GM19240 (cell line): ENCODE results near the gene NXN.
"Not testable (repeated sequence)": the region's sequence is repeated elsewhere in the genome, so short reads cannot be mapped to it uniquely, and the experiment has no call there.

Experiments used
- DNase-seq: peaks from one replicate; pipeline ENCODE4 v3.0.0; 2011; ENCODE audit warnings: low spot score; ENCODE audit not compliant: insufficient read length

NXN gene

DNA sequence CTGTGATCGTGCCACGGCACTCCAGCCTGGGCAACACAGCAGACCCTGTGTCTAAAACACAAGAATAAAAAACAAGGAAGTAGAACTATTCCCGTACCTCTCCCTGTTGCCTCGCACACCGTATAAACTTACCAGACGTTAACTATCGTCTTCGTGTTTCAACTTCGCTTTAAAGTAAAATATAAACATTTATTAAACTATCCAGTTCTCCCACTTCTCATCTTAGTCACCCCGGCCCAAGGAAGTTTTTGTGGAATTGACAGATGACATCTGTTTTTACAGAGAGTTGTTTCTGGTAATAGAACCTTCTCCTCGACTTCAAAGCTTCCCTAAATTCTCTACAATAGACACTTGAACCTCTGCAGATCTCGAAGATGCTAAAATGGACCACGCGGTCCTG, 83.1 kb downstream of the NXN start:
- no peak for DNase-seq

DNA sequence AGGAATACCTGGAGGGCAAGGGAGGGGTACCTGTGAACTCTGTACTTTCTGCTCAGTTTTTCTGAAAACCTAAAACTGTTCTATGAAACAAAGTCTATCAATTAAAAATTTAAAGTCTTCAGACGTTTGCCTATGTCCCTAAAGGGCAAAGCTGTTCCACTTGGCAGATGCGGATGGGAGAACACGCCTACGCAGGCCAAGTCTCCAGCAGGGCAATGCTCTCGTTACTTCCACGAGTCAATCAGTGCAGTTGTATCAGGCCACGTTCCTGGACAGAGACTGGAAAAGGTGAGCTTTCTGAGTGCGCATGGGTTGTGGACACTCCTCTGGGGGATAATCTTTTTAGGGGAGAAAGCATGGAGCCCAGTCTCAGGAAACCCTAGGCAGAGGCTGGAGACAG, 86.6 kb downstream of the NXN start:
- DNase-seq = no peak

DNA sequence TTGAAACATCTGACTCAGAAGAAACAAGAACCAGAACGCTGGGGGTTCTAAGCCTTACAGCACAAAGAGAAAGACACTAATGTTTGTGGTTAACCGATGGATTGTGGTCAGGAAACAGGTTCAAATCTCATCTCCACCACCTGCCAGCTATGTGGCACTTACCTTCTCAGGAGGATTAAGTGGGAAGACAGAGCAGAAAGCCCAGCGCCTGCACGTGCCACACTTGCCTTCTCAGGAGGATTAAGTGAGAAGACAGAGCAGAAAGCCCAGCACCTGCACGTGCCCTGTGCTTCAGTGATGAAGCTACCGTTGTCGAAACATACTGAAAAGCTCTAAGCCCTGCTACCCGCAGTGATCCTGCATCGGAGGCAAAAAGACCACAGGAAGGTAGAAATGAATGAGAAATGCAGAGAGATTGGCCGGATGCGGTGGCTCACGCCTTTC, 90.6 kb downstream of the NXN start:
- DNase-seq = no peak

DNA sequence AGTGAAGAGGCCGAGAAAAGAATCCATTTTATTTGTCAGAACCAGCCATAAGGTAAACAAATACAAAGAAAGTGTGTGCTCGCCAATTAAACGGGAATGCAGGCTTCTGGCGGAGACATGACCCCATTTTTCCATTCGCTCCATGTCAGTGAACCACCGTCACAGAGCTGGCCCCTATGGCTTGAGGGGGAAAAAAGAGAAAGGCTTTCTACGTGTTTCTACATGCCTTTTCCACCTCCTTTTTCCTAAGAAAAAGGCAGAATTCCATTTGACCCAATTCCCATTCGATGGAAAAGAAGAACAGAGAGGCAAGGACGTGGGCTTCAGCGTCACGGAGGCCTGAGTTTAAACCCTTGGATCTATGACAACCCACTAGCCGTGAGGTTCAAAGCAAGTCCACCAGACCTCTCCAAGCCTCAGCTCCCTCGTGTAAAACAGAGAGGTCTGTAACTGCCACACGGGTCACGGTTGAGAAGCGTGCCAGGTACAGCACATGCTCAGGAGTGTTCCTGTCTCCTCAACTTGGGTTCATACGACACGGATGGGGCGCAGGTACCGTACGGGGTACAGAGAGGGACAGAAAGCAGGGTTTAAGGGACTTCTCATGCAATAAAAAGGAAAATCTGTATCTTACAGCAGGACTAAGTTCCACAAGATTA, 91.9 kb downstream of the NXN start:
- DNase-seq = no peak

DNA sequence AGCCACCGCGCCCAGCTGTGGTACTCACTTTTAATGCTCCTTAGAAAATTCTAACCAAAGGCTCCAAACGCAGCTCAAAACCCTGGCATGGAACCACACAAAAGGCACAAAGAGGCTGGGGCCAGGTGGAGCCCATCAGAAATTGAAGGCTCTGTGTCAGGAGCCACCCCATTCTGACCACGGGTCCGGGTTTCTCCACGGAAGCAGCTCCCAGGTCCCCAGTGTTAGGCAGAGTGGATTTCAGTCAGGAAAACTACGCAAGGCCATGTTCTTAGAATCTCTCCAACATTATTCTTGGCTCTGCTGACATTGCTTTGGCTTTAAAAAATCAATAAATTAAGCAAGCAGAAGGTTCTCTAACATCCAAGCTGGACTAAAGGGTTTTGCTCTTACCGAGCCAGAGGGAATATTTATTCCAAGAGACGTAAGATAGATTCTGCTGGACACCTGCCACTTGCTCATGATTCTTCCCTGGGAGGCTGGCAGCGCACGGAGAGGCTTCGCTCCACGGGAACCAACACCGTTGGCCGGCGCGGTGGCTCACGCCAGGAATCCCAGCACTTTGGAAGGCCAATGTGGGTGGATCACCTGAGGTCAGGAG, 93.5 kb downstream of the NXN start:
- no peak for DNase-seq

DNA sequence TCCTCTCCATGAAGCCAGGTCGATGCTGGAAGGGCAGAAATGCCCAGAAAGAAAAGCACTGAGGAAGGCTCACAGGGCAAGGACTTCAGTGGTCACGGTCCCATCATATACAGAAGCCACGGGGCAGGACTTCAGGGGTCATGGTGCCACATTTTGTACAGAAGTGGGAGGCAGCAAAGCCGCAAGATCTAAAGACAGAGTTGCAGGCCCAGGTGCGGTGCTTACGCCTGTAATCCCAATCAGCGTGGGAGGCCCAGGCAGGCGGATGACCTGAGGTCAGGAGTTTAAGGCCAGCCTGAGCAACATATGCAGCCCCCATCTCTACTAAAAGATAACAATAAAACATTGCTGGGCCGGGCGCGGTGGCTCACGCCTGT, 96.0 kb downstream of the NXN start:
- DNase-seq = no peak

DNA sequence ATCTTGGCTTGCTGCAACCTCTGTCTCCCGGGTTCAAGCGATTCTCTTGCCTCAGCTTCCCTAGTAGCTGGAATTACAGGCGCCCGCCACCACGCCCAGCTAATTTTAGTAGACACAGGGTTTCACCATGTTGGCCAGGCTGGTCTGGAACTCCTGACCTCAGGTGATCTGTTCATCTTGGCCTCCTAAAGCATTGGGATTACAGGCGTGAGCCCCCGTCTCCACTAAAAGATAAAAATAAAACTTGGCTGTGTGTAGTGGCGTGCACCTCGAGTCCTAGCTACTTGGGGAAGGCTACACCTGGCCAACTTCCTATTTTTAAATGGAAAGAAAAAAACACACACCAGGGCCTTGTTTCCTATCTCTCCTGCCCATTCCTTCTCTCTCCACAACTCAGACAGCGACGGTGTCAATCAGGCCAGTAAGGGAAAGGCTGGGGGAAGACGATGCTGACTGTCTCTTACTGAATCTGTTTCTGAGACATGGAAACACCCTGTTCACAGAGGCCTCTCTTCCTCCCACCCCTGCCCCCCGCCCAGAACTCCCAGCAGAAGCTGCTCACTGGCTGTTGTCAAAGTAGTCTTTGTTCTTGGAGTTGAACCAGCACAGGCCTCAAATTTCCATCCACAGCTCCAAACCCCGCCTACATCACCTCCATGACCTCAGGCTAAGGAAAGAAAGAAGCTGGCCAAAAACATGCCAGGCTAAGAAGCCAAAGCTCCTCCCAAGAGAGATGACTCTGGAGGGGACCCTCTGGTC, 96.6 kb downstream of the NXN start:
- DNase-seq = no peak

DNA sequence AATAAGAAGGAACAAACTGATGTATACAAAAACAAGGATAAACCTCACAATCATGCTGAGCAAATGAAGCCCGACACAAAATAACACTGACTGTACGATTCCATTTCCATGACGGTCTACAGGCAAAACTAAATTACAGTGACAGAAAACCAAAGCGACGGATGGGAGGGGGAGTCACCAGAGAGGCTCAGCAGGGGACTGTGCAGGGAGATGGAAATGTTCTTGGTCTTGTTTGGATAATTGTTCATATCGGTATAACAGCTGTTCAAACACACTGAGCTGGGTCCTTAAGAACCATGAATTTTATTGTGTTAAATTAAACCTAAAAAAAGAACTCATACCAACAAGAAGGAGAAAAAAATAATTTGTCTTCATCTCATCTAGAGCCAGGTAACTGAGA, 97.8 kb downstream of the NXN start:
- no peak for DNase-seq

DNA sequence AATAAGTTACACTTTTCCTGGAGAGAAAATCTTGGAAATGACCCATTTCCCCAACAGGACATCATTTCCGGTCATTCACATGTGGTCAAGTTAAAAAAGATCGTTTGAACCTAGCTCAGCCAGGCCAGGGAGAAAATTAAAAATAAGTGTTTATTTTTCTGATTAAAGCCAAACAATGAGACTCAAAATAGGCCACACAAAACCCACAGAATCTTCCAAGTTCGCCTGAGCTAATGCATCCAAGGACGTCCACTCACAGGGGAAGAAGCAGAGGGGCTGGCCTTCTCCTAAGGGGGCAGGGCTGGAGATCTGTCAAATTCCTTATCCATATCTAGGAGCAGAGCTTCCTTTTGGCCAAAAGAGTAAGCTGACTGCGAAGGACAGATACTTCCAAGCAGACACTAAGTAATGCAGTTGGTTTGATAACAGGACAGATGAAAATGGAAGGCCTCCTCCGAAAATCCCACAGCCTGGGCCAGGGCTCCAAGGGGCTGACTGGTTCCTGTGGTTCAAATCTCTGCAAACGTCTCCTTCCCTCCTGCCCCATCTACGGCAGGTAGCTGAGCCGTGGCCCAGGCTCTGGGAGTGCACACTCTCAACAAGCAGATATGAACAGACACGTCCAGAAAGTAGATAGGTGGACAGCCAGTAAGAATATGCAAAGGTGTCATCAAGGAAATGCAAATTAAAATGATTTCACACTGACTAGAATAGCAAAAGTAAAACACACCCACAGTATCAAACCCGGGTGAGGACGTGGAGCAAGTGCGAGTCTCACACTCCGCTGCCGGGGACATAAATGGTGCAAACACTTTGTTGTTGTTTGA, 98.9 kb downstream of the NXN start:
- DNase-seq = no peak

DNA sequence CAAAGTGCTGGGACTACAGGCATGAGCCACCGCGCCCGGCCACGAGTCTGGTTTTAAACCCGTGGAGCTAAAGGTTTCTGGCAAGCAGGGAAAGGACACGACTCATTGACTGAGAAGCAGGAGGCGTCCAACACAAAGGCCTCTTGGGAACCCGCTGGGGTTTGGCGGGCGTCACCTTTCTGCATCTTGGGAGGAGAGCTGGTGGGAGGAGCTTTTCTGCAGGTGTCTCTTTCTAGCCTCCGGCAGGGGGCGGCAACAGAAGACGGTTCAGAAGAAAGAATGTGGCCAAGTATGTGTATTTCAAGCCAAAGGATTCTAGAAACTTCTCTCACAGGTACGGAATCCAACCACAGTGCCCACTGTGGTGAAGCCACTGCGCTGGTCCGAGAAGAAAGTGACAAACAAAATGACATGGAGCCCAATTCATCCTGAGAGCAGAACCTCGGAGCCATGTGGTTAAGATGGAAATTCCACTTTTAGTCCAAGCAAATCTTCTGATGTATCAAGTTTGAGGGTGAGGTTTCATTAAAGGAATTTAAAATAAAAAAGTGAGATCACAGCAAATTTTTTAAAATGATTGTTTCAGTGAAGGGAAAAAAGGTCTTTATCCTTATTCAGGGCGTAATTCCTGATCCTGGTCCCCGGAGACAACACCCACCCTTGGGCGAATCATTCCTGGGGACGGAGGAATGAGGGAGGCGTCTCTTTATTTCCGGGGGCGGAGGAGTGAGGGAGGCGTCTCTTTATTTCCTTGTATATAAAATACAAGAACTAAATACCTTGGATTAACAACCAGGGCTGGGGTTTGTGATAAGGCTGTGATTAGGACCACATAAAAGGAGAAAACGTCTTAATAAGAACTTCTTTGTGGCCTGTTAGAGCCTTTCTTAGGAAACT, 99.8 kb downstream of the NXN start:
- DNase-seq = peak; percentile 32

DNA sequence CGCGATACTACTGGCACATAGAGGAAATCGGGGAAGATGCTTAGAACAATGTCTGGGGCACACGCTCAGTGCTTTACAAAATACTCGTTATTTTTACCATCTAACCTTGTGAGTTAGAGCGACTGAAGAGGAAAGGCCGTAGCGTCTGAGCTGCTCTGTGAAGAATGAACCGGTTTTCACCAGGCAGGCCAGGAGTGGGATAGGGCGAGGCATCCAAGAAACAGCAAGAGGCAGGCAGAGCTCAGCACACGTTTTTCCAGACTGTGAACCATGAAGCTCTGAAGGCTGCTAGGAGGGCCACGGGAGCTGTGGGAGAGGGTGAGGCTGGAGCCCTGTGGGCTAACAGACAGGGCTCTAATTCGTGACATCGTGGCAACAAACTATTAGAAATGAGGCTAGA, 101.9 kb downstream of the NXN start:
- DNase-seq = no peak

DNA sequence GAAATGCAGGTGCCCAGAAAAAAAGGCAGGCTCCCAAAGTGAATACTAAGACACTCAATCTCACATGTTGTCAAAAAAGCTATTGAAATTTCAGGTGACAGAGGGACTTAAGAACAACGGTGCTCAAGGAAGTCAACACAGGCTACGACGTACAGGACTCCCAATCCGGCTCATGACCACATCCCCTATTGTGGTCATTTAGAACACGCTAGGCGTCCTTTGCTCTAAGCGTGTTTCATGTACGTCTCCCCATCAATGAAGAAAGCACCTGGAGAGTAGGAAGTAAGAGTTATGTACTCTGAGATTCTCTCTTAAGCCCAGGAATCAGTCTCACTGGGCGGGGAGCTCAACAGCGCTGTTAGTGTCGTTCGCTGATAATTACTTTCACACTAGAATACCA, 103.3 kb downstream of the NXN start:
- no peak for DNase-seq

DNA sequence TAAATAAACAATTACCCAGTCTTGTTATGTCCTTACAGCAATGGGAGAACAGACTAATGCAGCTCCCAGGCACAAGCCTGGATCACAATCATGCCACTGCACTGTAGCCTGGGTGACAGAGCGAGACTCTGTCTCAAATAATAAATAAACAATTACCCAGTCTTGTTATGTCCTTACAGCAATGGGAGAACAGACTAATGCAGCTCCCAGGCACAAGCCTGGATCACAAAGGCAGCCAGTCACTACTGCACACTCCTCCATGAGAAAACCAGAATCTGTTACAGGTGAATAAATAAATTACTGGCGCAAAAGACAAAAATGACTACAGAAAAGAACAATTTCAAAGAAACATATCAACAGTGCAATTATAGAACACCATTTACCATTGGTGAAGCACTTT, 105.0 kb downstream of the NXN start:
- DNase-seq = not testable (repeated sequence)

DNA sequence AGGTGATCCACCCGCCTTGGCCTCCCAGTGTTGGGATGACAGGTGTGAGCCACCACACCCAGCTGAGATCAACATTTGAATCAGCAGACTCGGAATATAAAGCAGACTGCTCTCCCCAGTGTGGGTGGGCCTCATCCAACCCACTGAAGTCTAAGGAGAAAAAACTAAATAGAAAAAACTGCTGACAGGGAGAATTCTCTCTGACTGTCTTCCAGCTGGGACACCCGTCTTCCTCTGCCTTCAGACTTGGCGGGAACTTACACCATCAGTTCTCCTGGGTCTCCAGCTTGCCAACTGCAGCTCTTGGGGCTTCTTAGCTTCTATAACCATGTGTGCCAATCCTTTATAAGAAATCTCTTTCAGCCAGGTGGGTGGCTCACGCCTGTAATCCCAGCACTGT, 106.7 kb downstream of the NXN start:
- DNase-seq = no peak

DNA sequence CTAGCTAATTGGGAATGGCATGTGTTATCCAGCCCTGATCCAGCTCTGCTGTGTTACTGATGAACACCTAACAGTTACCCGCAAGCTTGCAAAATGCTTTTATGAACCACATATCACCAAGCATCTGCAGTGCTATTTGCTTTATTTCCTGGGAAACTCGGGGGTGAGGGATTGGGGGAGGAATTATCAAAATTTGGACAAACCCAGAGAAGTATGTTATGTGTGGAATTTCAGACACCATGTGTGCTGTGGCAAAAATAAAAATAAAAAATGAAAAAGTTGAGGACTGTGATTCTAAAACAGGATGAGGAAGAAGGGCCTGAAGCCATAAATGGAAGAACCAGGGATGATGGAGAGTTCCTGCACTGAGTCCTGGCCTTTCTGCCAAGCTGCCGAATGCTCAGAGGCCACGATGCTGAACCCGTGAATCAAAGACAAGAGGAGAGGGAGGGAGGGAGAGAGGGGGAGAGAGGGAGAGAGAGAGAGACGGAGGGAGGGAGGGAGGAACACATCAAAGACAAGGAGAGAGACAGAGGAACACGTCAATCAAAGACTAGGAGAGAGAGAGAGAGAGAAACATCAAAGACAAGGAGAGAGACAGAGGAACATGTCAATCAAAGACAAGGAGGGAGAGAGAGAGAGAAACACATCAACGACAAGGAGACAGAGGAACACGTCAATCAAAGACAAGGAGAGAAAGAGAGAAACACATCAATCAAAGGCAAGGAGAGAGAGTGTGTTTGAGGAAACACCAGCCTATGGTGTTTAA, 107.6 kb downstream of the NXN start:
- DNase-seq = no peak

DNA sequence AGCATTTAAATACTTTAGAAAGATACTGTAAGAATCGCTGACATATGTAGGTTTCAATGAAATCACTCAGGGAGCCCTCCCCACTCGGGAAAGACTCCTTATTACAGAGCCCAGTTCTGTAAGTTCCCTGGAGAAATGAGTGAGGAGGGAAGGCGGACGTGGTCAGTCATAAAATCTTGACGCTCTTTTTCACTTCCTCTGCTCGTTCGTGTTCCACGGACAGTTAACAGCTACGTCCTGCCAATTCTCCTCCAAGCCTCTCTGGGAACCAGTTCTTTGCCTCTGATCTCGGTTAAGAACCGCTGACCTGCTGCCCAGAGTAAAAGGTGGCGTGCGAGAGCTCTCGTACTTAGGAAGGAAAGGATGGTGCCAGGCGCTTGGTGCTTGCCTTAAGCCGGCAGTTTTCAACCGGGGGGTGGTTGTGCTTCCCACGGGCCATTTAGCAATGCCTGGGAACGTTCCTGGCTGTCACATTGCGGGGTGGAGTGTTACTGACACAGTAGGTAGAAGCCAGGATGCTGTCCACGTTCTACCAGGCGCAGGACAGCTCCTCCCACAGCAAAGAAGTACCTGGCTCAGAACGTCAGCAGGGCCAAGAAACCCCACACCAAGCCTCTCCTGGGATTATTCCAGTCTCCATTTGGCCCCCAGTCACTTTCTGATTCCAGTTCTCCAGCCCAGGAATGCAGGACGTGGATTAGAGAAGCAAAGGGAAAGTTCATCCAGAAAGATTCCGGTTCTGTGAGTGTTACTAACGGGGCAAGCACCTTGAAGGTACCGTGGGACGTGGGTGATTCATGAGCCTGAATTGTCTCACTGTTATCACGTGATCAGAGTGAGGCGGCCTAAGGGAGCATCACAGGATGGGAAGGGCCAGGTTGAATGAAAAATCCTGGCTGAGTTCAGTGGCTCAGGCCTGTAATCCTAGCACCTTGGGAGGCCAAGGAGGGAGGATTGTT, 109.7 kb downstream of the NXN start:
- no peak for DNase-seq

DNA sequence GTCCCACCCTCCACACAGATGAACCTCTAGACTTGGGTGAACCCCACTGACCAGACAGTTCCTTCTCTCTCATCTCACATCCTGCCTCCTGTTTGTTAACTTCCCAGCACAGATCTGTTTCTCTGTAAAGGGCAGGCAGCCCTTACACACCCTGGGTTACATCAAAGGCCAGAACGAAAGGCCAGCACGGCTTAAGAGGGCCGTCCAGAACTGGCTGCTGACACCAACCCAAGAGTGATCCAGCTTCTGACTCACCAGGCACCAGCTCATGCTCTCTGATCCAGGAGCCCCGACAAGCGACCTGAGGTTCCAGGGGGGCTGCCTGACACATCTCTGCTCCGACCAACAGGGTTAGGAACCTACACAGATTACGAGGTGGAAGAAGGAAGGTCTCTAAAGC, 110.5 kb downstream of the NXN start:
- DNase-seq = no peak

DNA sequence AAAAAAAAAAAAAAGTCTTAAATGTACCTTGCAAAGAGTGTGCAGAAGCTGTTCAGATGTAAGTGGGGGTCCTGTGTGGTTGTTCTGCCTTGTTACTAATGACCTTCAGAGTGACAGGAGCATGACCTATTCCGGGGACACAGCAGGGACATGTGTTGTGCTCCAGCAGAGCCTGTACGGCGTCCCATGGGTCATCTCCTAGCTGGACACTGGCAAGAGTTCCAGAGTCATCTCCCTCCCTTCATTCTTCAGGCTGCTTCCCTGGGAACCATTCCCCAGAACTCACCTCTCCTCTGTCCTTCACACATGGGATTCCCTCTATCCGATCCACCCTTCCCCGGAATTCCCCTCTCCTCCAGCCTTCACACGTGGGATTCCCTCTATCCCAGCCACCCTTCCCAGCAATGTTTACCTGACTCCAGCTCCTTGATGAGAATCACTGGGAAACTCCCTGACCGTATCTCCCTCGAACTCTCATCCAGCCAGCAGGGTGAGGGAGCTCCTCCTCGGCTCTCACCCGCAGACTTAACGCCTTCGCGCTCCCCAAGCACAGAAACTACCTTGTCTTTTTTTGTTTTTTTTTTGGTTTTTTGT, 111.6 kb downstream of the NXN start:
- DNase-seq = no peak

DNA sequence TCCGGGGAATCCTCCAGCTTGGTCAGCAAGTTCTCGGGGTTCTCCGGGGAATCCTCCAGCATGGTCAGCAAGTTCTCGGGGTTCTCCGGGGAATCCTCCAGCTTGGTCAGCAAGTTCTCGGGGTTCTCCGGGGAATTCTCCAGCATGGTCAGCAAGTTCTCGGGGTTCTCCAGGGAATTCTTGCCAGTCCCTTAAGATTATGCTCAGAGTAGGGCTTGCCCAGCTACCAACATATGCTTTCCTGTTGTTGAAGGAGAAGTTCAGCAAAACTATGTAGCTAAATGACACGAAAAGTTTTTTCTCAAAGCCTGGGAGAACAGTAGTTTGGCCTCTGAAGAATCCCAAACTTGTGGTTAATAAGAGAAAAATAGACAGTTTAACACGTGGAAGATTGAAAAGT, 112.3 kb downstream of the NXN start:
- not testable (repeated sequence) for DNase-seq
